Kidney (tissue), 22 donors: ENCODE results near the gene NFKBIZ. TPM values are rescaled to one million over a fixed set of nuclear protein-coding genes. Genes with fewer than 3 reads are reported as not detected.

Experiments
- DNase-seq, 5 donors: peaks; one replicate each; pipeline ENCODE4 v3.0.0-alpha.2; 2013 to 2020
- FAIRE-seq: peaks from 2 replicates; lab custom pipeline; 2012; peaks lifted over from hg19 to GRCh38; lab: Jason Lieb, UNC
- H3K27ac ChIP-seq, 2 donors: one replicate each; pipeline ENCODE4 v1.7.0; 2013; ENCODE audit warnings: low read depth in 2 of 2, low read length in 2 of 2, inconsistent platforms in 1 of 2
- H3K27me3 ChIP-seq: one replicate; pipeline ENCODE4 v1.7.1; 2013; ENCODE audit warnings: low read length, inconsistent platforms; ENCODE audit not compliant: control insufficient read depth, insufficient read depth
- H3K36me3 ChIP-seq, 3 donors: one replicate each; pipeline versions ENCODE4 v1.7.0 to v1.7.1; 2013; ENCODE audit warnings: low read length in 3 of 3, control low read depth in 1 of 3, inconsistent platforms in 1 of 3; ENCODE audit not compliant: insufficient read depth in 3 of 3, control insufficient read depth in 2 of 3
- H3K4me1 ChIP-seq, 3 donors: one replicate each; pipeline versions ENCODE4 v1.7.0 to v1.7.1; 2013; ENCODE audit warnings: low read length in 3 of 3, inconsistent platforms in 1 of 3, low read depth in 1 of 3; ENCODE audit not compliant: control insufficient read depth in 2 of 3, insufficient read depth in 2 of 3
- H3K4me3 ChIP-seq, 3 donors: one replicate each; pipeline versions ENCODE4 v1.7.0 to v1.8.1; 2013; ENCODE audit warnings: low read length in 3 of 3, control low read depth in 1 of 3, inconsistent platforms in 1 of 3
- H3K9ac ChIP-seq, 3 donors: one replicate each; pipeline versions ENCODE4 v1.7.0 to v1.7.1; 2013; ENCODE audit warnings: low read length in 3 of 3, control low read depth in 1 of 3, inconsistent platforms in 1 of 3
- H3K9me3 ChIP-seq, 3 donors: one replicate each; pipeline versions ENCODE4 v1.7.0 to v1.7.1; 2013; ENCODE audit warnings: low read length in 3 of 3, control low read depth in 1 of 3, inconsistent platforms in 1 of 3; ENCODE audit not compliant: control insufficient read depth in 2 of 3, insufficient read depth in 1 of 3
- intact Hi-C: fragments of 100-400 bp; cut with DNase I; formaldehyde crosslinking; loops from one replicate; pipeline ENCODE4 v1.11.1; 2022
- long read RNA-seq, 10 donors: library from polyadenylated mRNA in 1 of 10; unstranded in 1 of 10; transcript quantifications; one replicate each; pipeline ENCODE4 v2.0.0 and lab custom pipeline, GENCODE V29; 2021 to 2026
- polyA plus RNA-seq: library from polyadenylated mRNA; stranded (reverse); fragments of 350-450 nt; fragmentation: Illumina TruSeq; extraction: RNeasy Lipid Tissue Mini Kit (QIAGEN cat#74804); gene quantifications from one replicate; pipeline ENCODE4 v1.2.3, GENCODE V29; 2014; ENCODE audit warnings: low read depth, low replicate concordance; ENCODE audit not compliant: insufficient read depth
- total RNA-seq: library from RNA; stranded (reverse); fragmentation: NEBNext Ultra II Directional; extraction: Animal tissue kit (Norgen Biotek cat#: 25700); gene quantifications from one replicate; pipeline ENCODE4 v1.2.1, GENCODE V29; 2021
- TF ChIP-seq, protein P1 (sequence below): IDR thresholded peaks from 3 replicates; pipeline ENCODE4 v1.5.1; 2012; ENCODE audit warnings: mild to moderate bottlenecking, moderate library complexity, borderline replicate concordance; ENCODE audit not compliant: insufficient read depth; ENCODE audit errors: extremely low read depth
- donor health status: control.
- donor health status: control.
- donor health status: control.
- donor health status: control.
- donor health status: control.
- donor health status: DM: yes; HTN: yes; CAD: no.
- donor health status: Normal renal cell carcinoma (clear cell type).

Gene NFKBIZ, protein sequence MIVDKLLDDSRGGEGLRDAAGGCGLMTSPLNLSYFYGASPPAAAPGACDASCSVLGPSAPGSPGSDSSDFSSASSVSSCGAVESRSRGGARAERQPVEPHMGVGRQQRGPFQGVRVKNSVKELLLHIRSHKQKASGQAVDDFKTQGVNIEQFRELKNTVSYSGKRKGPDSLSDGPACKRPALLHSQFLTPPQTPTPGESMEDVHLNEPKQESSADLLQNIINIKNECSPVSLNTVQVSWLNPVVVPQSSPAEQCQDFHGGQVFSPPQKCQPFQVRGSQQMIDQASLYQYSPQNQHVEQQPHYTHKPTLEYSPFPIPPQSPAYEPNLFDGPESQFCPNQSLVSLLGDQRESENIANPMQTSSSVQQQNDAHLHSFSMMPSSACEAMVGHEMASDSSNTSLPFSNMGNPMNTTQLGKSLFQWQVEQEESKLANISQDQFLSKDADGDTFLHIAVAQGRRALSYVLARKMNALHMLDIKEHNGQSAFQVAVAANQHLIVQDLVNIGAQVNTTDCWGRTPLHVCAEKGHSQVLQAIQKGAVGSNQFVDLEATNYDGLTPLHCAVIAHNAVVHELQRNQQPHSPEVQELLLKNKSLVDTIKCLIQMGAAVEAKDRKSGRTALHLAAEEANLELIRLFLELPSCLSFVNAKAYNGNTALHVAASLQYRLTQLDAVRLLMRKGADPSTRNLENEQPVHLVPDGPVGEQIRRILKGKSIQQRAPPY
- total RNA-seq (196 TPM), polyA plus RNA-seq (6.7 TPM)
- long read RNA-seq, donor 1, partial matches to known transcripts: 0 of 1 reads
- long read RNA-seq, donor 1, other reads (novel, unspliced or antisense): 0 of 1 reads
- long read RNA-seq, donor 2: 0 reads
- long read RNA-seq, donor 3, partial matches to known transcripts: 46 of 52 reads
- long read RNA-seq, donor 3, other reads (novel, unspliced or antisense): 0 of 52 reads
- long read RNA-seq, donor 4, partial matches to known transcripts: 0 of 1 reads
- long read RNA-seq, donor 4, other reads (novel, unspliced or antisense): 0 of 1 reads
- long read RNA-seq, donor 5: 0 reads
- long read RNA-seq, donor 6: 0 reads
- long read RNA-seq, donor 7, transcript NFKBIZ-202 (12 exons, 3,923 nt): major isoform, 16 of 39 reads
- long read RNA-seq, donor 7, partial matches to known transcripts: 8 of 39 reads
- long read RNA-seq, donor 7, other reads (novel, unspliced or antisense): 12 of 39 reads
- long read RNA-seq, donor 8: 0 reads
- long read RNA-seq, donor 9: 0 reads
- long read RNA-seq, donor 10: 0 reads

DNA sequence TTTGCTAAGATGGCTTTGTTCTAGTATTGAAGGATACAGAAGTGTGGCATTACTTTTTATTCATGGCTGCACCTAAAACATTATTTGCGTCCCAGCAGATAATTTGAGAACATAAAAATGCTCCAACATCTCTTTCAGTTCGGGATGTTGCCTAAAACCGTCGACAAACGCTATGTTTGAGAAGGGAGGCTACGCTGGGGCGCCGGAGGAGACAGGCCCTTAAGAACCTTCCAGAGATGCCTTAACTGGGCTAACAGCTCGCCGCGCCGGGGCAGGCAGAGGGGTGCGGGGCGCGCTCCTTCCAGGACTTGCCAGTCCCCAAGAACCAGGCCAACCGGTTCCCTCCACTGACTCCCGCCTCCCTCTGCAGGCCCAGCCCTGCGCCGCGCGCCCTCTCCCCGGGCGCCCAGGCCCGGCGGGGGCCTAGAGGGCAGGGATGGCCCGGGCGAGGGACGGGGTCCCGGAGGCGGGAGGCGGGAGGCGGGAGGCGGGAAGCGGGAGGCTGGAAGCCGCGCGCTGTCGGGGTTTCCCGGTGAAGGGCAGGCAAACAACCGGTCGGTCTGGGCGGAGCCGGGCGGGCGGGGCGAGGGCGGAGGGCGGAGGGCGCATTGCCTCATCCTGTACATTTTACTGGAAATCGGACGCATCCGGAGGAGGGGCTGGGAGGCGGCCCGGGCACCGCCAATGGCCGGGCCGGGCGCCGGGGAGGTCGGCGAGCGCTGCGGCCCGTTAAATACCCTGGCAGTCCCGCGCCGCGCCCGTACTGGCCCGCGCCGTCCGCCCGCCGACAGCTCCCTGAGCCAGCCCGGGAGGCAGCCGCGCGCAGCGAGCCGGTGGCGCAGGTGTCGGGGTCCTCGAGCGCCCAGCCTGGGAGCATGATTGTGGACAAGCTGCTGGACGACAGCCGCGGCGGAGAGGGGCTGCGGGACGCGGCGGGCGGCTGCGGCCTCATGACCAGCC, at the start of gene NFKBIZ:
Gene NFKBIZ (plus strand): TSS at position 761 of the 960 bp plus-strand sequence. CDS start 115 bp downstream, at position 876.
- H3K4me1 ChIP-seq: peaks cover 0 to 11% (median 0%) of the 10 kb centered on the region in 3 donors
- FAIRE-seq (no peak), DNase-seq (peak; percentile 94 to 99 (median 96))
- intact Hi-C loops: no loop called here
- peak within 1 kb of the TSS; percentile 96 to 99 for H3K27ac ChIP-seq
- H3K27me3 ChIP-seq: no peaks in the 10 kb centered on the region
- peak within 1 kb of the TSS; percentile 82 to 99 (median 91) for H3K4me3 ChIP-seq
- peak within 1 kb of the TSS; percentile 60 to 96 (median 84) for H3K9ac ChIP-seq
- no peaks in the 10 kb centered on the region for H3K9me3 ChIP-seq
- H3K36me3 ChIP-seq: peaks cover 2 to 19% (median 17%) of the 10 kb centered on the region in 3 donors
- TF ChIP-seq, protein P1, sequence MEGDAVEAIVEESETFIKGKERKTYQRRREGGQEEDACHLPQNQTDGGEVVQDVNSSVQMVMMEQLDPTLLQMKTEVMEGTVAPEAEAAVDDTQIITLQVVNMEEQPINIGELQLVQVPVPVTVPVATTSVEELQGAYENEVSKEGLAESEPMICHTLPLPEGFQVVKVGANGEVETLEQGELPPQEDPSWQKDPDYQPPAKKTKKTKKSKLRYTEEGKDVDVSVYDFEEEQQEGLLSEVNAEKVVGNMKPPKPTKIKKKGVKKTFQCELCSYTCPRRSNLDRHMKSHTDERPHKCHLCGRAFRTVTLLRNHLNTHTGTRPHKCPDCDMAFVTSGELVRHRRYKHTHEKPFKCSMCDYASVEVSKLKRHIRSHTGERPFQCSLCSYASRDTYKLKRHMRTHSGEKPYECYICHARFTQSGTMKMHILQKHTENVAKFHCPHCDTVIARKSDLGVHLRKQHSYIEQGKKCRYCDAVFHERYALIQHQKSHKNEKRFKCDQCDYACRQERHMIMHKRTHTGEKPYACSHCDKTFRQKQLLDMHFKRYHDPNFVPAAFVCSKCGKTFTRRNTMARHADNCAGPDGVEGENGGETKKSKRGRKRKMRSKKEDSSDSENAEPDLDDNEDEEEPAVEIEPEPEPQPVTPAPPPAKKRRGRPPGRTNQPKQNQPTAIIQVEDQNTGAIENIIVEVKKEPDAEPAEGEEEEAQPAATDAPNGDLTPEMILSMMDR: peak; percentile 1

DNA sequence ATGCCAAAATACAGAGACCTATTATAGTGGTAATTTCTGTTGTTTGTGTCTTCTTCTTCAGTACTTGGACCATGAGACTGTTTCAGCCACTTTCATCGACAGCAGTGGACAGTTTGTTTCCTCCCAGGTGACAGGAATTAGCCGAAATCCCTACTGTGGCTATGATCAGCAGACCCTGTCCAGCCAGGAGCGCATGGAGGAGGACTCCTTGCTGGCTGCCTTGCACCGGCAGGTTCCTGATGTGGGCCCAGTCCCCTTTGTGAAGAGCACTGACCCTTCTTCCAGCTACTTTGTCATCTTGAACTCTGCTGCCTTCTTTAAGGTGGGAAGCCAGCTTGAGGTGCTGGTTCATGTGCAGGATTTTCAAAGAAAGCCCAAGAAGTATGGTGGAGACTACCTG, 48.1 kb upstream of the NFKBIZ start:
- Histone ChIP-seq H3K36me3 (no peaks in the 10 kb centered on the region), H3K4me1 (no peaks in the 10 kb centered on the region), H3K4me3 (no peak overlapping the region), H3K27me3 (no peaks in the 10 kb centered on the region), H3K27ac (no peak overlapping the region), H3K9me3 (no peaks in the 10 kb centered on the region), H3K9ac (no peak overlapping the region)
- intact Hi-C loops: loop anchor here (10.0 kb wide), 1 partner anchor 744 kb away; no protein-coding TSS in a partner anchor
- TF ChIP-seq, protein P1: no peak
- no peak for DNase-seq
- FAIRE-seq: no peak

DNA sequence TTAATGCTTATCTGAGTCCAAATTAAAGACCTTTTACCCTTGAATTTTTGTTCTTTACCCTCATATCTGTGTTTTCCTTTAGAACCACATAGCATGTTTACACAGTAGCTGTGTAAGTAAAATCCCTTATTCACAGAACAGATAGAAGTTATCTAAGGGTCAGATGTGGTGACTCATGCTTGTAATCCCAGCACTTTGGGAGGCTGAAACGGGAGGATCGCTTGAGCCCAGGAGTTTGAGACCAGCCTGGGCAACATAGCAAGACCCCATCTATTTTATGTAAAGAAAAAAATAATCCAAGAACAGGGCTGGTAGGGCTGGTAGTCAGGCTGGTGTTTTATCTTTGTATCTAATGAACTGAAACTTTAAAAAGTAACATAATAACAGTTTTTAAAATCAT, 47.1 kb upstream of the NFKBIZ start:
- no peak for FAIRE-seq
- intact Hi-C loops: loop anchor here (10.0 kb wide), 1 partner anchor 743 kb away; no protein-coding TSS in a partner anchor

More for the DNA sequence above, 47.1 kb upstream of the NFKBIZ start:
- Histone ChIP-seq H3K9me3 (no peaks in the 10 kb centered on the region), H3K36me3 (no peaks in the 10 kb centered on the region), H3K27ac (no peak overlapping the region), H3K9ac (no peak overlapping the region), H3K4me1 (no peaks in the 10 kb centered on the region), H3K4me3 (no peak overlapping the region), H3K27me3 (no peaks in the 10 kb centered on the region)
- TF ChIP-seq, protein P1: no peak
- DNase-seq: no peak
